HL-60/S4 (cell line): ENCODE data around the gene HOXC6.

Source experiments
- in situ Hi-C: fragments of 300-500 bp; cut with MboI; formaldehyde crosslinking; loops from 2 replicates; pipeline ENCODE4 v1.14.3; 2022; ENCODE audit warnings: low sequenced_read_pairs

The HOXC6 gene

GRCh38 chr12:53989227-53990113, 38.8 kb upstream of the HOXC6 start:
- in situ Hi-C loops, result loop anchor here (10.0 kb wide), 2 partner anchors 215 to 385 kb away; no protein-coding TSS in a partner anchor

GRCh38 chr12:53990311-53991076, 37.7 kb upstream of the HOXC6 start:
- in situ Hi-C loops, result loop anchor here (10.0 kb wide), 2 partner anchors 214 to 384 kb away; no protein-coding TSS in a partner anchor

GRCh38 chr12:53991077-53991460, 37.2 kb upstream of the HOXC6 start:
- in situ Hi-C loops, result loop anchor here (10.0 kb wide), 2 partner anchors 214 to 384 kb away; no protein-coding TSS in a partner anchor

- in situ Hi-C loops, result loop anchor here (10.0 kb wide), 2 partner anchors 212 to 382 kb away; no protein-coding TSS in a partner anchor
Measured at GRCh38 chr12:53992377-53992889, 35.8 kb upstream of the HOXC6 start.

GRCh38 chr12:53993162-53994008, 34.9 kb upstream of the HOXC6 start:
- in situ Hi-C loops, result loop anchor here (10.0 kb wide), 2 partner anchors 211 to 381 kb away; no protein-coding TSS in a partner anchor

GRCh38 chr12:53994009-53994263, 34.3 kb upstream of the HOXC6 start:
- in situ Hi-C loops, result loop anchor here (10.0 kb wide), 2 partner anchors 211 to 381 kb away; no protein-coding TSS in a partner anchor

- in situ Hi-C loops, result loop anchor here (10.0 kb wide), 2 partner anchors 210 to 380 kb away; no protein-coding TSS in a partner anchor
Measured at GRCh38 chr12:53994264-53995001, 33.8 kb upstream of the HOXC6 start.

- in situ Hi-C loops, result loop anchor here (10.0 kb wide), 2 partner anchors 210 to 380 kb away; no protein-coding TSS in a partner anchor
Measured at GRCh38 chr12:53995002-53995377, 33.2 kb upstream of the HOXC6 start.

- in situ Hi-C loops, result loop anchor here (10.0 kb wide), 2 partner anchors 209 to 379 kb away; no protein-coding TSS in a partner anchor
Measured at GRCh38 chr12:53995378-53996239, 32.6 kb upstream of the HOXC6 start.

GRCh38 chr12:53996240-53997203, 31.7 kb upstream of the HOXC6 start:
- in situ Hi-C loops, result loop anchor here (10.0 kb wide), 2 partner anchors 208 to 378 kb away; no protein-coding TSS in a partner anchor

- in situ Hi-C loops, result loop anchor here (10.0 kb wide), 2 partner anchors 207 to 377 kb away; no protein-coding TSS in a partner anchor
Measured at GRCh38 chr12:53997204-53998109, 30.8 kb upstream of the HOXC6 start.

- in situ Hi-C loops, result loop anchor here (10.0 kb wide), 2 partner anchors 206 to 376 kb away; no protein-coding TSS in a partner anchor
Measured at GRCh38 chr12:53998110-53998899, 29.9 kb upstream of the HOXC6 start.

- in situ Hi-C loops, result loop anchor here (10.0 kb wide), 2 partner anchors 206 to 376 kb away; no protein-coding TSS in a partner anchor
Measured at GRCh38 chr12:53998900-53999236, 29.4 kb upstream of the HOXC6 start.

GRCh38 chr12:53999559-54000115, 28.6 kb upstream of the HOXC6 start:
- in situ Hi-C loops, result loop anchor here (10.0 kb wide), 2 partner anchors 205 to 375 kb away; no protein-coding TSS in a partner anchor
